Mesendoderm (in vitro differentiated cells): ENCODE data around the gene UBE2G1.
A peak's percentile ranks its signal among the peaks of the same experiment; 100 is the strongest.

Experiments
- DNase-seq: peaks from one replicate; pipeline ENCODE4 v3.0.0; 2013
- H2AK5ac ChIP-seq: 2 replicates; pipeline ENCODE4 v1.6.1; 2013; ENCODE audit warnings: low read length, inconsistent platforms
- H2BK120ac ChIP-seq: 2 replicates; pipeline ENCODE4 v1.6.1; 2013; ENCODE audit warnings: low read depth, mild to moderate bottlenecking, low read length, moderate library complexity, mixed read lengths
- H2BK15ac ChIP-seq: replicated peaks from 2 replicates; pipeline ENCODE4 v1.6.1; 2013; ENCODE audit warnings: low read depth, mild to moderate bottlenecking, moderate library complexity
- H2BK5ac ChIP-seq: 2 replicates; pipeline ENCODE4 v1.6.1; 2013; ENCODE audit warnings: low read length, inconsistent platforms
- H3K18ac ChIP-seq: 2 replicates; pipeline ENCODE4 v1.6.1; 2013; ENCODE audit warnings: mild to moderate bottlenecking, low read length, mixed read lengths
- H3K23ac ChIP-seq: one replicate; pipeline ENCODE4 v1.6.1; 2013; ENCODE audit warnings: low read length
- H3K27ac ChIP-seq: 2 replicates; pipeline ENCODE4 v1.5.1; 2013; ENCODE audit warnings: low read depth, mild to moderate bottlenecking, inconsistent platforms, low read length, moderate library complexity
- H3K27me3 ChIP-seq: 2 replicates; pipeline ENCODE4 v1.6.1; 2013; ENCODE audit warnings: low read length, control low read depth, mild to moderate bottlenecking, inconsistent platforms; ENCODE audit not compliant: insufficient read depth, poor library complexity
- H3K36me3 ChIP-seq: 2 replicates; pipeline ENCODE4 v1.6.1; 2013; ENCODE audit warnings: low read length, inconsistent platforms; ENCODE audit not compliant: control insufficient read depth, insufficient read depth
- H3K4ac ChIP-seq: one replicate; pipeline ENCODE4 v1.6.1; 2013; ENCODE audit warnings: low read depth, mild to moderate bottlenecking, low read length, moderate library complexity
- H3K4me1 ChIP-seq: 2 replicates; pipeline ENCODE4 v1.6.1; 2013; ENCODE audit warnings: low read depth, low read length, inconsistent platforms; ENCODE audit not compliant: control insufficient read depth
- H3K4me2 ChIP-seq: 2 replicates; pipeline ENCODE4 v1.6.1; 2013; ENCODE audit warnings: low read length
- H3K4me3 ChIP-seq: 2 replicates; pipeline ENCODE4 v1.5.1; 2013; ENCODE audit warnings: mild to moderate bottlenecking, low read length
- H3K56ac ChIP-seq: one replicate; pipeline ENCODE4 v1.6.1; 2013; ENCODE audit warnings: low read length
- H3K79me1 ChIP-seq: 2 replicates; pipeline ENCODE4 v1.6.1; 2013; ENCODE audit warnings: low read length, inconsistent platforms
- H3K79me2 ChIP-seq: 2 replicates; pipeline ENCODE4 v1.6.1; 2013; ENCODE audit warnings: mild to moderate bottlenecking, low read length; ENCODE audit not compliant: control insufficient read depth, insufficient read depth
- H3K9ac ChIP-seq: 2 replicates; pipeline ENCODE4 v1.6.1; 2013; ENCODE audit warnings: low read length, inconsistent platforms
- H4K5ac ChIP-seq: one replicate; pipeline ENCODE4 v1.6.1; 2013; ENCODE audit warnings: low read length
- H4K8ac ChIP-seq: one replicate; pipeline ENCODE4 v1.6.1; 2013; ENCODE audit warnings: low read depth, mild to moderate bottlenecking, control low read depth, low read length, moderate library complexity
- WGBS: extraction: QIAGEN DNeasy Blood & Tissue Kit; methylation state at CpG from one replicate; pipeline ENCODE4 v1.1.7; 2013; ENCODE audit warnings: low lambda C conversion rate, missing lambda C conversion rate; ENCODE audit not compliant: insufficient coverage; ENCODE audit errors: extremely low coverage; 5-methylcytosine and 5-hydroxymethylcytosine counted together

UBE2G1 gene

DNA sequence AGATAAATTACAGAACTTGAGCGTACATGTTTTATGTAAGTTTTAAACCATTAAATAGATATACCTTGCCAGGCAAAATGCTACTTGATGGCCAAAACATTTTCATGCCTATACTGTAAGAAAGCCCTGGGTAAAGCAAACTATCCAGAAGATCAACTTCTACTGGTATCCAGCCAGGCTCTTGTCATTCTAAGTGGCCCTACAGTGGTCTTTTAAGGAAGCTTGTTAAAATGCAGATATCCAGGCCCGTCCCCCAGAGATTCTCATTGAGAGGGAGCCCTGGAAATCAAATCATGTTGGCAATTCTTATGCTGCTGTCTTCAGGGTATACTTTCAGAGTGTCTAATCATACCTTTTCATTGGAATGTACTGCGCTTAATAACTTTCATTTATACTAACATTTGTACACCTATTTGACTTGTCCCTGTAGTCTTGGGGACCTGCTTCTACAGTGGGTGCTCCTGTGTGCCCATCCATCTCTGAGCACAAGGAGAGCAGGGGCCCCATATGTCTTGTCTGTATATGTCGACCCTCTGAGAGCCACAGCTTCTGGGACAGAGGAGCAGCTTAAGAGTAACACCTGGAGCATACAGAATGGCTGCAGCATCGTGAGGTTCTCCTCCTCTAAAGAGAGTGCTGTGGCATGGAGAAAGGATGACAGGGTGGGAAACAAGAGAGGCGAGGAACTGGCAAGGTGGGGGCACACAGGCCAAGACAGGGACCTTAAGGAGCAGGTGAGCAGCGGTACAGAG is 59.1 kb downstream of the UBE2G1 start:
- no peak for DNase-seq
- Histone ChIP-seq H3K4ac (no peak overlapping the region), H2BK5ac (no peak overlapping the region), H3K27ac (no peak overlapping the region), H3K56ac (no peak overlapping the region), H4K5ac (no peak overlapping the region), H3K23ac (no peak overlapping the region), H2AK5ac (no peak overlapping the region), H4K8ac (no peak overlapping the region), H3K79me2 (peaks cover 39% of the 10 kb centered on the region), H3K36me3 (peaks cover 1% of the 10 kb centered on the region), H3K79me1 (peaks cover 15% of the 10 kb centered on the region), H2BK120ac (no peak overlapping the region), H3K4me3 (no peak overlapping the region), H2BK15ac (no peak overlapping the region), H3K4me1 (no peaks in the 10 kb centered on the region), H3K18ac (no peak overlapping the region), H3K9ac (no peak overlapping the region), H3K27me3 (no peaks in the 10 kb centered on the region), H3K4me2 (no peak overlapping the region)
- no CpG with 5 or more reads among the region's 7 CpGs for WGBS

- Histone ChIP-seq H4K5ac (no peak overlapping the region), H3K4me2 (no peak overlapping the region), H2BK120ac (no peak overlapping the region), H3K36me3 (peaks cover 1% of the 10 kb centered on the region), H3K4me1 (no peaks in the 10 kb centered on the region), H3K27me3 (no peaks in the 10 kb centered on the region), H2BK15ac (no peak overlapping the region), H3K56ac (no peak overlapping the region), H3K18ac (no peak overlapping the region), H2BK5ac (no peak overlapping the region), H3K79me1 (peaks cover 14% of the 10 kb centered on the region), H3K27ac (peak overlapping the region; percentile 72), H3K23ac (no peak overlapping the region), H3K4me3 (no peak overlapping the region), H2AK5ac (no peak overlapping the region), H4K8ac (no peak overlapping the region), H3K79me2 (peaks cover 26% of the 10 kb centered on the region), H3K4ac (no peak overlapping the region), H3K9ac (no peak overlapping the region)
- no peak for DNase-seq
- WGBS: no CpG with 5 or more reads among the region's 7 CpGs
These were observed 61.3 kb downstream of the UBE2G1 start for GRCh38 chr17:4305224-4305623.

GRCh38 chr17:4304417-4305027 is 62.0 kb downstream of the UBE2G1 start:
- H2AK5ac ChIP-seq: no peak overlapping the region
- H4K5ac ChIP-seq: no peak overlapping the region
- H3K79me1 ChIP-seq: peaks cover 13% of the 10 kb centered on the region
- no peaks in the 10 kb centered on the region for H3K4me1 ChIP-seq
- H4K8ac ChIP-seq: no peak overlapping the region
- H3K27me3 ChIP-seq: no peaks in the 10 kb centered on the region
- H2BK120ac ChIP-seq: no peak overlapping the region
- H3K18ac ChIP-seq: no peak overlapping the region
- no peak overlapping the region for H3K4me2 ChIP-seq
- no peak overlapping the region for H2BK5ac ChIP-seq
- H2BK15ac ChIP-seq: no peak overlapping the region
- DNase-seq: peak; percentile 52
- no peak overlapping the region for H3K27ac ChIP-seq
- no peak overlapping the region for H3K9ac ChIP-seq
- H3K23ac ChIP-seq: no peak overlapping the region
- H3K4ac ChIP-seq: no peak overlapping the region
- H3K56ac ChIP-seq: no peak overlapping the region
- no CpG with 5 or more reads among the region's 6 CpGs for WGBS
- H3K79me2 ChIP-seq: peaks cover 19% of the 10 kb centered on the region
- H3K36me3 ChIP-seq: peaks cover 1% of the 10 kb centered on the region
- H3K4me3 ChIP-seq: no peak overlapping the region

DNA sequence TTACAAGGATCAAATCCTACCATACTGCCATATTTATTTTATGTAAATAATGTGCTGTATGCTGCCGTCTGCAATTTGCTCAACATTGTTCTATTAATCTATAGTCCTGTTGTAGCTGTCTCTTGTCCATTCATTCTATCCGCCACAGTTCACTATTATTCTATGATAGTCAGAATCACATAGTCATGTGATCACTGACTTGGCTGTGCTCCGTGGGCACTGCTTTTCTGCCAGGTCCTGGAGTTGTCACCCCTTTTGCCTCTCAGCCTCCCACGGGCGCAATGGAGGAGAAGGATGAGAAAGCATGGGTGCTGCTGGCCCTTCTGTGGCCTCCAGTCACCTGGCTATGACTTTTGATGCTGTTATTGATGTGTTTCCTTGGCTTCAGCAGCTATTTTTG is 65.4 kb downstream of the UBE2G1 start:
- Histone ChIP-seq H3K4me1 (no peaks in the 10 kb centered on the region), H3K79me1 (peaks cover 7% of the 10 kb centered on the region), H3K56ac (no peak overlapping the region), H3K27ac (no peak overlapping the region), H3K23ac (no peak overlapping the region), H2AK5ac (no peak overlapping the region), H3K18ac (no peak overlapping the region), H2BK15ac (no peak overlapping the region), H3K36me3 (peaks cover 1% of the 10 kb centered on the region), H2BK120ac (no peak overlapping the region), H3K9ac (no peak overlapping the region), H2BK5ac (no peak overlapping the region), H3K4me2 (no peak overlapping the region), H4K5ac (no peak overlapping the region), H3K4me3 (no peak overlapping the region), H3K27me3 (no peaks in the 10 kb centered on the region), H3K4ac (no peak overlapping the region), H3K79me2 (peaks cover 8% of the 10 kb centered on the region), H4K8ac (no peak overlapping the region)
- DNase-seq: no peak
- no CpG with 5 or more reads among the region's 5 CpGs for WGBS

DNA sequence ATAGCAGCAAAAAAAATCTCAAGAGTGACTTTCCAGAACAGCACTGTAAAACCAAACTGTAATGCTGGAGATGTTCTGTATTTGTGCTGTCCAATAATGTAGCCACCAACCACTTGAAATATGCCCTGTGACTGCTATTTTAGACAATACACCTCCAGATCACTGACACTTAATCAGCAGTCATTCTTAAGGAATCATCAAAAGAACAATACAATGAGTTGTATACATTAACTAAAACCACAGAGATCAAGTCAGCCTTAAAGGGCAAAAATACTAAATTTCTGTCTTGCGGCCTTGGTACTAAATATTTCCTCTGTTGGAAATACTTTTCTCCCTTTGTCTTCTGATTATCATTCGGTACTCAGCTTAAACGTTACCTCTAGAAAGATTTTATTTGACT is 69.1 kb downstream of the UBE2G1 start:
- peaks cover 6% of the 10 kb centered on the region for H3K79me1 ChIP-seq
- H3K9ac ChIP-seq: no peak overlapping the region
- H4K5ac ChIP-seq: no peak overlapping the region
- no peak overlapping the region for H2BK5ac ChIP-seq
- no peak overlapping the region for H3K4ac ChIP-seq
- no peaks in the 10 kb centered on the region for H3K36me3 ChIP-seq
- no peak overlapping the region for H3K27ac ChIP-seq
- H3K23ac ChIP-seq: no peak overlapping the region
- WGBS: no CpG with 5 or more reads among the region's 3 CpGs
- no peak overlapping the region for H3K18ac ChIP-seq
- H3K27me3 ChIP-seq: no peaks in the 10 kb centered on the region
- no peak for DNase-seq
- H4K8ac ChIP-seq: no peak overlapping the region
- no peak overlapping the region for H3K4me2 ChIP-seq
- no peak overlapping the region for H3K56ac ChIP-seq
- H3K4me1 ChIP-seq: no peaks in the 10 kb centered on the region
- no peak overlapping the region for H2BK120ac ChIP-seq
- peaks cover 8% of the 10 kb centered on the region for H3K79me2 ChIP-seq
- H3K4me3 ChIP-seq: no peak overlapping the region
- H2AK5ac ChIP-seq: no peak overlapping the region
- H2BK15ac ChIP-seq: no peak overlapping the region
